Upper lobe of left lung (tissue), 4 donors: ENCODE results near the gene TMEM256.

Source experiments
- EP300 ChIP-seq, 4 donors: sonication (generic); formaldehyde crosslinking; IDR thresholded peaks; one replicate each; pipeline ENCODE4 v1.5.1; 2017; ENCODE audit warnings: antibody characterized with exemption in 4 of 4, control low read depth in 2 of 4
- POLR2A ChIP-seq, 4 donors: fragments of 450-650 bp; IDR thresholded peaks; one replicate each; pipeline ENCODE4 v1.5.1; 2016 to 2017; ENCODE audit warnings: antibody characterized with exemption in 4 of 4, mild to moderate bottlenecking in 2 of 4
- POLR2AphosphoS5 ChIP-seq, 2 donors: sonication (generic); formaldehyde crosslinking; IDR thresholded peaks; one replicate each; pipeline ENCODE4 v1.5.1; 2017; ENCODE audit warnings: antibody characterized with exemption in 2 of 2
- TF ChIP-seq, protein P1 (sequence below), 6 experiments: fragments of 450-650 bp in 4 of 6; fragments of 200-600 bp in 2 of 6; sonication (generic) in 2 of 6; IDR thresholded peaks; one replicate each; pipeline ENCODE4 v1.5.1; 2016 to 2019; ENCODE audit warnings: antibody characterized with exemption in 6 of 6

DNA sequence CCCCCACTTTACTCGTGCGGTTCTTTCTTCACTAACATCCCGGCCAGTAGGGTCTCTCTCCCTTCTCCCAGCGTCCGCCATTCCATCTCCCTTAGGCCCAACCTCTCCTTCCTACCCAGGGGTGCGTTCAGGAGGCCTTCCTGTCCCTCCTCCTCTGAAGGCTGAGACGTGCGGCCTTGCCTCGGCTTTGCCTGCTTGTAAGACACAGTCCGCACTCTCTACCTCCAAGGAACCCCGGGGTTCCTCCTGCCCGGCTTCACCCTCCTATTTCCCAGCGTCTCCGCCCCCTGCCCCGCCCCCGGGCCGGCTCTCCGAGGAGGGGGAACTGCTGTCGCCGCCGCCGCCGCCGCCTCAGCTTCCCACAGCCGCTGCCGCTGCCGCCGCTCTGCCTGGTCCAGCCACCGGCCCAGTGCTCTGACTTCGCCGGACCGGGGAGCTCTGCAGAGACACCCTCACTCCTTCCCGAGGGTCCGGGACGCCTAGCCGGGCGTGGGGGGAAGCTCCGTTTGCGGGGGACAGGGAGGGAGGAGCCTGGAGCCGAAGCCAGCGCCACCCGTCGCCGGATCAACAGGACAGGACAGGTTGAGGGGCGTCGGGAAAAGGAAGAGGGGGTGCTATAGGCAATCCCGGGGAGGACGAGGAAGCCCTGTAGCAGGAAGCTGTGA, 34.2 kb upstream of the TMEM256 start:
- TF ChIP-seq, protein P1, sequence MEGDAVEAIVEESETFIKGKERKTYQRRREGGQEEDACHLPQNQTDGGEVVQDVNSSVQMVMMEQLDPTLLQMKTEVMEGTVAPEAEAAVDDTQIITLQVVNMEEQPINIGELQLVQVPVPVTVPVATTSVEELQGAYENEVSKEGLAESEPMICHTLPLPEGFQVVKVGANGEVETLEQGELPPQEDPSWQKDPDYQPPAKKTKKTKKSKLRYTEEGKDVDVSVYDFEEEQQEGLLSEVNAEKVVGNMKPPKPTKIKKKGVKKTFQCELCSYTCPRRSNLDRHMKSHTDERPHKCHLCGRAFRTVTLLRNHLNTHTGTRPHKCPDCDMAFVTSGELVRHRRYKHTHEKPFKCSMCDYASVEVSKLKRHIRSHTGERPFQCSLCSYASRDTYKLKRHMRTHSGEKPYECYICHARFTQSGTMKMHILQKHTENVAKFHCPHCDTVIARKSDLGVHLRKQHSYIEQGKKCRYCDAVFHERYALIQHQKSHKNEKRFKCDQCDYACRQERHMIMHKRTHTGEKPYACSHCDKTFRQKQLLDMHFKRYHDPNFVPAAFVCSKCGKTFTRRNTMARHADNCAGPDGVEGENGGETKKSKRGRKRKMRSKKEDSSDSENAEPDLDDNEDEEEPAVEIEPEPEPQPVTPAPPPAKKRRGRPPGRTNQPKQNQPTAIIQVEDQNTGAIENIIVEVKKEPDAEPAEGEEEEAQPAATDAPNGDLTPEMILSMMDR (IDR thresholded peaks at IDR 0.05), result no peak
- no peak for TF ChIP-seq POLR2A (IDR thresholded peaks at IDR 0.05)
- no peak for TF ChIP-seq EP300 (IDR thresholded peaks at IDR 0.05)
- TF ChIP-seq POLR2AphosphoS5 (IDR thresholded peaks at IDR 0.05), result no peak
